HG02884 (cell line): ENCODE measurements around the gene CNKSR3.

Source experiments
- ATAC-seq: cut with Tn5 transposase; IDR thresholded peaks from one replicate; pipeline ENCODE4 v1.9.1; 2021; ENCODE audit warnings: mild to moderate bottlenecking, moderate library complexity; ENCODE audit not compliant: unreplicated experiment

Gene CNKSR3

DNA sequence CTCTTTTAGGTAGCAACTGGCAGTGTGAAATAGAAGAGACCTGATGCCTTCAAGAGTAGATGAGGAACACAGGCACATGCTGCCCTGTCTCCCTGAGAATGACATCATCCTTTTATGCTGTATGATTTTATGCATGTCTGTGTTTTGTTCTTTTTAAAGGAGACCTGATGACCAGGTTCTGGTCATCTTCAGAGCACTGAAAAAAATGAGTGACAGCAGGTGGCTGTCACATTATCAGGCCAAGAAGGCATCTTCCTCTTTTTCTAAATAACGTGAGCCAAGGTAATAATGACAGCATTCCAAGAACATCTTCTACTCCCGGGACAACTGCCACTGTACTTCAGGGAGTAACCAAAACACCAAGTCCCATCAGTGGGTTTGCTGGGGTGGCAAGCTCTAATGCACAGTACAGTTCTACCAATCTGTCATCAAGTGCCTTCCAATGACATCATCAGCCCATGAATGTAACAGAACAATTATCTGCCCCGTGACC is 28.9 kb downstream of the CNKSR3 start:
- ATAC-seq: no peak

GRCh38 chr6:154479771-154480639 is 30.5 kb downstream of the CNKSR3 start:
- ATAC-seq: no peak

DNA sequence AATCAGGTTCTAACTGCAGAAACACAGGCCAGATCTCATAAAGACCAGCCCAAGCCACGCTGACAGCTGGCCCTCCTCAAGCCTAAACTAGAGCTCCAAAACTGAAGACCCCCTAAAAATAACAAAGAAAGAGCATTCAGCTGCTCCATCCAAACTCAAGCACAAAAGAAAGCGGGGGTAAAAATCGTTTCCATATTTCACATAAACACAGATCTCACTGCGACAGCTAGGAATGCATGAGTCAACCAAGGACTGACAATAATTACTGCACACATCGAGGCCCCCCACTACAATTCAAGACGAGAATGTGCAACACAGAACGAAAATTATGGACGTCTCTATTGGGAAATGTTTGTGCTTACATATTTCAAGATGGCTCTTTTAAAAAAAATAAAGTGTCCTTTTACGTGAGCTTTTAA is 31.1 kb downstream of the CNKSR3 start:
- no peak for ATAC-seq

DNA sequence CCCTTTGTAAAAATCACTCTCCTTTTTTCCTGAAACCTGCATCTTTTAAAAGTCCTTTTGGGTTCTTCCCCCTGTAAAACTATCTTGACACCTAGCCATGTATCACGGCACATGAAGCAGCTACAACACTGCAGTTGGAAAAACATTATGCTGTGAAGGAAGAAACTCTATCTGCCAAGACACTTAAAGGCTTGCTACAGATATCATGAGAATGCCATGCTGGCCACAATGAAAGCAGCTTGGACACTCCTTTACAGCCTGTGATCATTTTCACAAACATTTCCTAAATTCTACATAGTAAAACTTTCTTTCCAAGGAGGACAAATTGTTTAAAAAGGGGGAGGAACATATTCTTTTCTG is 31.8 kb downstream of the CNKSR3 start:
- no peak for ATAC-seq

DNA sequence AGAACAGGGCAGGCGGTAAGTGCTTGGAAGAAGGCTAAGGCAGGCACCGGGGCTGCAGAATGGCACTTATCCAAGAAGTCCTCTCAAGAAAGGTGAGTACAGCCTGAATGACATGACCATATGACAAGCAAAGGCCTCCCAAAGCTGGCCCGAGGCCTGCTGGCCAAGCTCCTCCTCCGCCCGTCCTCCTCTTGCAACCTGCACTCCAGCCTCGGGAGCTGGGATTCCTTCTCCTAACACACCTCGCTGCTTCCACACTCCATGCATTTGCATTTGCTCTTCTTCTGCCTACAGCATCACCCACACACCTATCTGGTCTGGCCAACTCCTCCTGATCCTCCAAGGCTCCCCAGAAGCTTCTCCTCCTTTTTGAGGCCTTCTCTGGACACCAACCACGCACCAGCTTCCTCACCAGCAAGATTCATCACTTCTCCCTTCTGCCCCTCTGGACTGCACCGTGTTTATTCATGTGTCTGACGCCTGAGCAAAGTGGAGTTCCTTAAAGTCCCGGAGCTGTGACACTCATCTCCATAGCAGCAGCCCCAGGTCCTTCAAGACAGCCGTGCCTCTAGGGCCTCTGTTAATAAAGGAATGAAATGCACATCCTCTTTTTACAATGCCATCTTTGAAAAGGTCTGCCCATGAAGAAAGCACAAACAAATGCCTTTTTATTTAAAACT is 32.3 kb downstream of the CNKSR3 start:
- ATAC-seq: no peak

DNA sequence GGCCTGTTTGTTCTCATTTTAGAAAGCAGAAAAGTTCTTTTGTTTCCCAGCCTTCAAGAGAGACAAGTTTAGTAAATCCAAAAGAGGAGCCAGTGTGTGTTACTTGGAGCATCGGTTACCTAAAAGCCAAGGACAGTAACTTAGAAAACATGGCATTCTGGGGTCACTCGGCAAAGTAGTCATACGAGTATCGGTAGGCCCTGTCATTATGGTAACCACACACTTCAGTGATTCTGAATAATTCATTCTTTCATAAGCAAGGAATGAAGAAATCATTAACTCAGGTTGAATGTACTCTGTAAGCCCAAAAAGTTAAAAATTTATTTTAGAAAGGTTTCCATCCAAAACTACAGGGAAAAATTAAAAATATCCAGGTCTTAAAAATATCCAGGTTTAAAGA is 34.0 kb downstream of the CNKSR3 start:
- no peak for ATAC-seq

DNA sequence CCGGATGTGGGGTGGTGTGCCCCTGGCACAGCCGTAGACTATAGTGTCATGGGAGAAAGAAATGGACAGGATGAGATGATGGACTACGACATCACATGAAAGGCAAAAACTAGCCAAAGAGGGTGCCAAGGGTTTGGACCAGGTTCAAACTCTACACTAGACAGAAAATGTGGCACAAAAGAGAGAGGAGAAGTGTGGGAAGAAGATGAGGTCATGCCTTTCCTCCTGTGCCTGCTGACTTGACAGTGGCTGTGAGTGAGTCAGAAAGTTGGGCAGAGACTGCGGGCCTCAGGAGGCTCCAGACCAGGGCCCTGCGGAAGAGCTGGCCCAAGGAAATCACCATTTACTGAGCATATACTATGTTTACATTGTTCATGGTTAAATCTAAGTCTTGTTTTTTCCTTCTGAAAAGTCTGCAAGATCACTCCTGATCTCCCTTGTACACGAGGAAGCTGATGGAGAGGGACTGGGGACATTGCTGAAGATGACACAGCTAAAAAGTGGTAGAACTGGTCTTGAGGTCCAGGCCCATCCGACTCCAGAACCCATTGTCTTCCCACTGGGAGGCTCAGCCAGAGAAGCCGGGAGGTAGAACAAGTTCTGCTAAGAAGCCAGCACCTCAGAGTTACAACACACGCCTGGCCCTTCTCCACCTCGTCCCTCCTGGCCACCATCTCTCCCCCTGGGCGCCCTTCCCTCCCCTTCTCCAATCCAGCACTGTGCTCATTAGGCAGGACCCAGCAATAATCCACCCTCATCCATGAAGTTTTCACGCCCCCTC is 35.6 kb downstream of the CNKSR3 start:
- no peak for ATAC-seq

- ATAC-seq: no peak
Measured at GRCh38 chr6:154473324-154473723, 37.2 kb downstream of the CNKSR3 start.

DNA sequence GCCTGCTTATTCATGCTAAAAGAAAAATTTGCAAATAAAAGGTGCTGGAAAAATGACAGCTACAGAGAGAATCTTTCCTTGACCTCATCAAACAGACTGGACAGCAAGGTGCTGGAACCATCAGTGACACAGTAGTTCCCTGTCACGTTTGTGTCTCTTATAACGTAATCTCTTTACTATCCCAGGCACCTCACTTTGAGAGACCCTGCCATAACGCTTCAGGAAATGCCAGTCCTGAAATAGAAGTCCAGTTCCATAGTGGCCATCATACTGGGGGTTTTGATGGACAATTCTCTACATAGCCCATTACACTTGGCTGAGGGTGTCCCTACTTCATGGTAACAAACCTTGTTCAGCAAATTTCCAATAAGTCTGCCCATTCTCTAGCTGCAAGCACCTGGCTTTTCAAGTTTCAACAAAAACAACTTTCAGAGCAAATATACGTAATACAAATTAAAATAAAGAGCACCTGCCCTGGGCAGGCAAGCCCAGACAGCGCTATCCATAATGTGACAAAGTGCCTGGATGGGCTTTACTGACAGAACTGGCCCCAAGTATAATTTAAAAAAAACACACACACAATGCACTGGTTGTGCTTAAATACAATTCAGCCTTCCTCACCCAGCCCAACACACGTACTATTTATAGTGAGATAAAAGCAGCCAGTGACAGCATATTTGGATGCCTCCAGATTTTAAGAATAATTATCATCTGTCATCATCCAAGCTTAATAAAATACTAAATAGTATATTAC is 38.7 kb downstream of the CNKSR3 start:
- no peak for ATAC-seq

GRCh38 chr6:154469306-154469935 is 41.1 kb downstream of the CNKSR3 start:
- no peak for ATAC-seq

DNA sequence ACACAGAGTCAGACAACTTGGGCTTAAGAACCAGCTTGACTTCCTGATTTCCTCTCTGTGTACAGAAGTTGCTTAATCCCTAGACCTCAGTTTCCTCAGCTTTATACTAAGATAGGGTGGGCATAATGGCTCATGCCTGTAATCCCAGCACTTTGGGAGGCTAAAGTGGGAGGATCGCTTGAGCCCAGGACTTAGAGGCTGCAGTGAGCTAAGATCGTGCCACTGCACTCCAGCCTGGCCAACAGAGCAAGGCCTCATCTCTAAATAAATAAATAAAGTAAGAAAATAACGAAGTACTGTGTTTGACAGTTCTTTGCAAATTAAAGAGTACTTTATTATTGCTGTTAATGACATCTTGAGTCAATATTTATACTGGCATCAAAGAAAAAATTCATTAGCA is 41.7 kb downstream of the CNKSR3 start:
- no peak for ATAC-seq

- ATAC-seq: no peak
Measured at GRCh38 chr6:154466971-154467679, 43.4 kb downstream of the CNKSR3 start.

DNA sequence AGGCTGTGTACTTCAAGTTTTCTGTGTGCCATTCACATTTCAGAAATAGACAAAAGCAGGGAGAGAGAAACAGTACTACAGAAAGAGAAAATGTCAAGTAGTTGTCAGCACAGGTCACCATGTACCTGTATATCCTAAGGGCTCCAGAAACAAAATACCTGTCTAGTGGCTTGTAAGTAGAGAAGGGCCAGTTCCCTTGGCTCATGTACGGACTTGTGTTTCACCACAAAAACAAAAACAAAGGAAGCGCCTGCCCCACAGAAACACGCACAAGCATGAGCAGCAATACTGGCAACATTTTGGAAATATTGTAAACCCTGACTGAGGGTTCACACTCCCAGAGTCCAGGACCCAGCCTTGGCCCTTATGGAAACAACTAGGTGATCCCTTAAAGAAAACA is 44.3 kb downstream of the CNKSR3 start:
- no peak for ATAC-seq

- ATAC-seq: no peak
Measured at GRCh38 chr6:154463573-154464419, 46.7 kb downstream of the CNKSR3 start.

GRCh38 chr6:154462425-154462824 is 48.1 kb downstream of the CNKSR3 start:
- no peak for ATAC-seq

DNA sequence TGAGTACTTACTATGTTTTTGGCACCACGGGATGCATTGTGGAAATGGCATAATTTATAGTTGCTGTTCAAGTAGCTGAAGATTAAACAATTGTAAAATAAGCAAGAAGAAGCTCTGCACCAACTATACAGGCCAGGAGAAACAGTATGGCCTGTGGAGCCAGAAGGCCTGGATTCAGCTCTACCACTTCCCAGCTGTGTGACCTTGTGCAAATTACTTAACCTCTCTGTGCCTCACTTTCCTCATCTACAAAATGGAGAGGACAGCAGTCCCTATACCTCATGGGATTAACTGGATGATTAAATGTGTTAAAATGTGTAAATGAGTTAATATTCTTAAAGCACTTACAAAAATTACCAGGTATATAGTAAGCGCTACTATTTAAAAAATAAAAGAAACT is 49.1 kb downstream of the CNKSR3 start:
- no peak for ATAC-seq

DNA sequence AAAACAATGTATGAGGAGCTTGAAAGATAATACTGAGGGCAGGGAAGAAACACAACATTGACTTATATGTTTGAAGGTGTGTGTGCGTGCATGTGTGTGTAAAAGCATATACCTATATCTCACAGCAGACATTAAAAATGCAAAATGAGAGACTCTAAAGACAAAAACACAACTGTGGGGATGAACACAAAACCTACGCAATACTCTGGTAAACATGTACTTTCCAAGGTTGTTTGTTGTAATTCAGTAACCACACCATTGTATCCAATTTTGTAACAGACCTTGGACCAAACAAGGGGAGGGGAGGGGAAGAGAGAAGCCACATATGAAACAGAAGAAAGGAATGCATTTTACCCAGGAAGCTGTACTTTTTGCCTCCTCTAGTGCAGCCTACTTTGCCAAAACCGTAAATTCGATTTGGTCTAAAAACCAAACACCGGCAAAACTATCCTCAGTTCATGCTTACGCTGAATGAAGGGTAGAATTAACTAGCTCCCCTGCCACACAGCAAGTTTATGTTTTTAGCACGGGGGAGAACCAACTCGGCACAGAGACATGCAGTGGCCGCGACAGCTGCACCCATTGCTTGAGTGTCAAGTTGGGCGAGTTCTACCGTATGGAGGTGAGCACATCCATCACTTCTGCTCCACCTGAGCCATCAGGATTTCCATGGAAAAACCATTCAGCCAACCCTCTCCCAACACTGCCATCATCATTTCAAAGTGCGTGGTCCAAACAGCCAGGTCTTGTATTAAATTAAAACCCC is 50.0 kb downstream of the CNKSR3 start:
- ATAC-seq: no peak

- no peak for ATAC-seq
Measured at GRCh38 chr6:154459513-154459912, 51.0 kb downstream of the CNKSR3 start.
